Activated T-cell treated with anti-CD3 and anti-CD28 coated beads, Interleukin-2, amount 50 U/mL, for 72 hours (primary cell): Measurements from ENCODE around the gene SECTM1. TPM values are rescaled to one million over a fixed set of nuclear protein-coding genes. Genes with fewer than 3 reads are reported as not detected.
A peak's percentile ranks its signal among the peaks of the same experiment; 100 is the strongest.

Experiments used
- ATAC-seq, 2 donors: fragments of 150-1000 bp; cut with Tn5 transposase; replicated peaks in 1 of 2; 2 replicates each; pipeline ENCODE4 v1.10.0; 2021; ENCODE audit warnings: moderate library complexity in 2 of 2, mild to moderate bottlenecking in 1 of 2
- DNase-seq, 2 donors: peaks; one replicate each; pipeline ENCODE4 v3.0.0; 2021 to 2022; ENCODE audit warnings: mixed read lengths in 1 of 2
- H3K27ac Mint-ChIP-seq: one replicate; pipeline ENCODE4 v1.8.0; 2022; ENCODE audit warnings: mild to moderate bottlenecking, moderate library complexity, mixed read lengths
- H3K27me3 Mint-ChIP-seq: one replicate; pipeline ENCODE4 v1.8.0; 2022; ENCODE audit warnings: low read depth, mixed read lengths
- H3K36me3 Mint-ChIP-seq, 2 donors: one replicate each; pipeline ENCODE4 v1.8.0; 2022; ENCODE audit warnings: mixed read lengths in 2 of 2, mild to moderate bottlenecking in 1 of 2; ENCODE audit not compliant: insufficient read depth in 2 of 2
- H3K4me1 Mint-ChIP-seq: one replicate; pipeline ENCODE4 v1.8.0; 2022; ENCODE audit warnings: low read depth, mixed read lengths
- H3K4me3 Mint-ChIP-seq, 2 donors: one replicate each; pipeline ENCODE4 v1.8.0; 2022; ENCODE audit warnings: mild to moderate bottlenecking in 2 of 2, mixed read lengths in 2 of 2, moderate library complexity in 2 of 2
- H3K9me3 Mint-ChIP-seq, 2 donors: one replicate each; pipeline ENCODE4 v1.8.0; 2022; ENCODE audit warnings: mixed read lengths in 2 of 2
- total RNA-seq, 2 donors: library from RNA; stranded (reverse); gene quantifications; one replicate each; pipeline ENCODE4 v1.2.3, GENCODE V29; 2022

SECTM1 gene
- total RNA-seq, 2 donors from 2014 or later = 3.3 to 12.6 TPM

DNA sequence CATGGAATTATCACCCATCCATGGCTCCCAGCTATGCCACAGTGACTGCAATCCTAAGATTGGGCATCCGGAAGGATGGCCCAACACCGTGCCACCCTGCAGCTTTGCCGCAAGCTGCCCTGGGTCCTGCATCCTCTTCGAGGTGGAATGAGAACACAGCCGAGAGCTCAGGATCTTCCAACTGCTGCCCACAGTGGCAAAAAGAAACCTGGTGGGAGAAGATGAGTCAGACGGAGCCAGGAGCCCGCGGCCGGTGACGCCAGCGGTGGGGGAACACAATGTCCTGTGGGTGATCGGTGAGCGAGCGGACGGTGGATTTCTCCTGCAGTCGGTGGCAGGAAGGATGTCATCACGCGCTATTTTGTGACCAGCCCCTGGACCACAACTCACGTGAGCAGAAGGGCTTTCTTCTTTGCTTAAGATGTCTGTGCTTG, 36.3 kb downstream of the SECTM1 start:
- ATAC-seq (peak; percentile 41 to 45), DNase-seq (peak; percentile 94 to 96)
- peaks cover 6 to 8% of the 10 kb centered on the region in 2 donors for H3K36me3 Mint-ChIP-seq
- H3K9me3 Mint-ChIP-seq = no peaks in the 10 kb centered on the region
- peaks cover 88% of the 10 kb centered on the region for H3K4me1 Mint-ChIP-seq
- H3K27ac Mint-ChIP-seq = peak overlapping the region; percentile 90
- H3K27me3 Mint-ChIP-seq = no peaks in the 10 kb centered on the region
- peak overlapping the region; percentile 98 to 99 for H3K4me3 Mint-ChIP-seq

DNA sequence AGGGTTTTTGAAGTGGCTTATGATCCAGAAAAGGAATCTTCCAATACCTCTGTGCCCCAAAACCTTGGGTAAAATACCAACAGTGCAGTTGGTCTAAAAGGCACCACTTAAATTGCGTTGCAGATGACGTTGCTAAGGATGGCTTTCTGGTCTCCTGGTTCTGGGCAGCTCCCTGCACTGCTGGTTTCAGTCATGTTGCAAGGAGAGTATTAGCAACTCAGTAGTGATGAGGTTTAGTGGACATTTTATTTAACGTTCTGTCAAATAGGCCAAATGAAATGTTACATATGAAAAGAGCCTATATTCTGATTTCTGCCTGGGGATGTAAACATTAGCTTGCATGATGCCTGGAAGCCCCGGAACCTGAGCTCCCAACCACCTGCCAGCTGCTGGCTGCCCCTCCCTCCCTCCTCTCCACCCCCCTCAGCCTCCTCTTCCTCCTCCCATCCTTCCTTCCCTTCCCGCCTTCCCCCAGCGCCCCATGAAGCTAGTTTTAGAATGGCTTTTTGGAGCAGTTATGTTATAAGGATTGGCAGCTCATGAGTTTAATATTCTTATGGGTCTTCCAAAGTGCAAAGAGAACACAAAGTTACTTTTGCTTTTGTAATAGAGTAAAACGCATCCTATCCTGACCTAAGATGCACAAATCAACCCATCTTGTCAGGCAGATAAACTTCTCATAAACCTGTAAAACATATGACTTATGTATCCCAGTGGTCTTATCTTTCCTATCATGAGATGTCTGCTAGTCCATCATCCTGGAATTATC, 36.9 kb downstream of the SECTM1 start:
- H3K27ac Mint-ChIP-seq = peak overlapping the region; percentile 90
- peaks cover 6% of the 10 kb centered on the region in 2 donors for H3K36me3 Mint-ChIP-seq
- H3K4me3 Mint-ChIP-seq = peak overlapping the region; percentile 98 to 99
- H3K4me1 Mint-ChIP-seq = peaks cover 83% of the 10 kb centered on the region
- no peaks in the 10 kb centered on the region for H3K9me3 Mint-ChIP-seq
- no peak for DNase-seq
- H3K27me3 Mint-ChIP-seq = no peaks in the 10 kb centered on the region
- no peak for ATAC-seq

DNA sequence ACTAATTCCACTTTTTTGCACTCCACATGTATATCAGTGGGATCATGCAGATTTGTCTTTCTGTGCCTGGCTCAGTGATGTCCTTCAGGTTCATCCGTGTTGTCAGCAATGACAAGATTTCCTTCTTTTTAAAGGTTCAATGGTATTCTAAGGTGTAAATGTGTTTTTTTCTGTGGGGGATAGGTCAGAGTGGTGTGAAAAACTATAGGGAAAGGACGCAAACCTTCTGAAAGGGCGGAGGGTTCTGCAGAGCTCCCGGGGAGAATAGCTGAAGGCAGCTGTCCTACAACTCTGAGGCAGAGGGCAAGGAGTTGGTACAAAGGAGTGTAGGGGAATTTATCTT, 38.1 kb downstream of the SECTM1 start:
- H3K27ac Mint-ChIP-seq = peak overlapping the region; percentile 16

DNA sequence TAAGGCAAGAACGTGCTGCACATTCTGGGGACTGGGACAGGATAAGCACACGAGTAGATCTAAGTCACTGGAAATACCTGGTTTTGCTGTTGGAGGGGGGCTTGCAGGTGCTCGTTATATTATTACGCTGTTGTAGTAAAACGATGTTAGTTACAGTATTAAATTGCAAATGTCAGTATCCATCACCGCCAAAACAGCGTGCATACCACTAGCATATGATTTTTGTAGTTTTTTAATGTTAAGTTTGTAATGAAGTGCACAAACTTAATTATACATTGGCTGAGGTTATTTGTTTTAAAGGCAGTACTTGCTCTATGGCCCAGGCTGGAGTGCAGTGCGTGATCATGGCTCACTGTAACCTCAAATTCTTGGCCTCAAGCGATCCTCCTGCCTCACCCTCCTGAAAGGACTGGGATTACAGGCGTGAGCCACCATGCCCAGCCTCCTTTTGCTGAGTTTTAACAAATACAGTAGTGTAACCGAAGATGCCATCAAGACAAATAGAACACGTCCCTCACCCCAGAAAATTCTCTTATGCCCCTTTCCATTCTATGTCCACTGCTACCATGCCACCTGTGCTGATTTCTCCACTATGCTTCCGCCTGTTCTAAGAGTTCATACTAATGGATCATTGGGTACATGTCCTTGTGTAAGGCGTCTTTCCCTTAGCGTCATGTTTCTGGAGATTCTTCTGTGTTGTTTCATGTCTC, 39.3 kb downstream of the SECTM1 start:
- H3K4me3 Mint-ChIP-seq = peak overlapping the region; percentile 67 to 86
- H3K36me3 Mint-ChIP-seq = peaks cover 3 to 4% of the 10 kb centered on the region in 2 donors
- H3K4me1 Mint-ChIP-seq = peaks cover 71% of the 10 kb centered on the region
- DNase-seq (no peak), ATAC-seq (no peak)
- no peaks in the 10 kb centered on the region for H3K9me3 Mint-ChIP-seq
- H3K27me3 Mint-ChIP-seq = no peaks in the 10 kb centered on the region
- H3K27ac Mint-ChIP-seq = peak overlapping the region; percentile 26

More for the DNA sequence above, 38.1 kb downstream of the SECTM1 start:
- no peaks in the 10 kb centered on the region for H3K9me3 Mint-ChIP-seq
- H3K36me3 Mint-ChIP-seq = peaks cover 6% of the 10 kb centered on the region in 2 donors
- DNase-seq (no peak), ATAC-seq (no peak)
- peak overlapping the region; percentile 2 to 50 for H3K4me3 Mint-ChIP-seq
- H3K27me3 Mint-ChIP-seq = no peaks in the 10 kb centered on the region
- peaks cover 77% of the 10 kb centered on the region for H3K4me1 Mint-ChIP-seq

DNA sequence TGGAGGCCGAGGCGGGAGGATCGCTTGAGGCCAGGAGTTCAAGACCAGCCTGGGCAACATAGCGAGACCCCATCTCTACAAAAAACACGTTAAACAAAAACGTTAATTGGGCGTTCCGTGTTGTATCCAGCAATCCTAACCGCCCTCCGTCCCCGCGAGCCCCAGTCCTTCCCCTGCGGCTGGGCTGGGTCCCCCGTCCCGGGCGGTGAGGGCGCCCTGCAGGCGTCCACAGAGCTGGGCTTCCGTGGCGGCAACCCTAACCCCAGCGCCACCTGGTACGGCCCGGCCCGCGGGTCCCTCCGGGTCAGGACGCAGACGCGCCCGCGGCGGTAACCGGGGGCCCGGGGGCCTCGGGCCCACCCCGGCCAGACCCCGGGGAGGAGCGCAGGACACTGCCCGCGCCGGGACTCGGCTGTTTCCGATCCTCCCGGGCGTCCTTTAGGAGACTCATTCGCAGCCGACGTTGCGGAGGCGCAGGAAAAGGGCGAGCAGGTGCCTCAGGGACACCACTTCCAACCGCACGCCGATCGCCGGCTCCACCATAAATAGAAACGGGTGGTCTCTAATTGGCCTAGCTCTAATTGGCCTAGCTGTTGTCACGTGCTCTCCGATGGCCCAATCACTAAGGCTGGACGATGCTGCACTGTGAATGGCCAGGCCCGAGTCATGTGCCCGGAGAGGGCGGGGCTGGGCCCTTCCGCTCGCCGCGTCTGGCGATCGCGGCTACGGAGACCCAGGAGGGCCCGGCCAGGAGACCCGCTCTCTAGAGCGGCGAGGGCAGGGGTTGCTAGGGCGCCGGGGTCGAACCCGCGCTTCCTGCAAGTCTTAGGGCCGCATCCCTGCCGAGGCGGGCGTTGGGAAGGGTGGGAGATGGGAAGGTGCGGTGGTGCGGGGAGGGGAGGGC, 41.1 kb downstream of the SECTM1 start:
- H3K4me1 Mint-ChIP-seq = peaks cover 69% of the 10 kb centered on the region
- H3K27me3 Mint-ChIP-seq = no peaks in the 10 kb centered on the region
- H3K9me3 Mint-ChIP-seq = no peaks in the 10 kb centered on the region
- DNase-seq = peak; percentile 95 to 96
- H3K4me3 Mint-ChIP-seq = peak overlapping the region; percentile 84 to 85
- ATAC-seq = peak; percentile 86 to 87
- H3K36me3 Mint-ChIP-seq = peaks cover 3% of the 10 kb centered on the region in 2 donors
- H3K27ac Mint-ChIP-seq = peak overlapping the region; percentile 32

DNA sequence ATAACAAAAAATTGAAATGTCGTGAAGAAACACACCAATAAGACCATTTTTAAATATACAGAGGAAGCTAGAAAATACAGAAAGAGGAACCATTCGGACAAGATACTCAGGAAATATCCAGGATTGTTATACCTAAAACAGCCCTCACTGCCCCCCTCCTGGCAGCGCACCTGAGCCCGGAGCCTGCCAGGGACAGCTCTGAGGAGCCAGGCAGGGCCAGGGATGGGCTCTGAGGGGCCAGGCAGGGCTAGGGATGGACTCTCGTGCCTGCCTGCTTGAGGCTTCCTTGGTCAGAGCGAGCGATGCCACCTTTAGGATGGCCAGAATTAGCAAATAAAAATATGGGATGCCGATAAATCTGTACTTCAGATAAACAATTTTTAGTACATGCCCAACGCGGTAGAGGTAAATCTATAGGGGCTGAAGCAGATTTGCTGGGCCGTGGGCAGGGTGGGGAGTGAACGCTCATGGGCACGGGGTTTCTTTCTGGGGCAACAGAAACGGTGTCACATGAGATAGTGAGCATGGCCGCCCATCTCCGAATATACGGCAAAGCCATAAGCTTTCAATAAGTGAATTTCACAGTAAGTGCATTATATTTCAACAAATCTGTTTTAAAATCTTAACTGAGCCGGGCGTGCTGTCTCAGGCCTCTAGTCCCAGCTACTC, 41.9 kb downstream of the SECTM1 start:
- Mint-ChIP-seq H3K9me3 (no peaks in the 10 kb centered on the region), H3K27me3 (no peaks in the 10 kb centered on the region), H3K36me3 (peaks cover 3% of the 10 kb centered on the region in 2 donors), H3K4me1 (peaks cover 67% of the 10 kb centered on the region), H3K4me3 (peak overlapping the region; percentile 84 to 85), H3K27ac (peak overlapping the region; percentile 77)
- ATAC-seq (no peak), DNase-seq (no peak)

DNA sequence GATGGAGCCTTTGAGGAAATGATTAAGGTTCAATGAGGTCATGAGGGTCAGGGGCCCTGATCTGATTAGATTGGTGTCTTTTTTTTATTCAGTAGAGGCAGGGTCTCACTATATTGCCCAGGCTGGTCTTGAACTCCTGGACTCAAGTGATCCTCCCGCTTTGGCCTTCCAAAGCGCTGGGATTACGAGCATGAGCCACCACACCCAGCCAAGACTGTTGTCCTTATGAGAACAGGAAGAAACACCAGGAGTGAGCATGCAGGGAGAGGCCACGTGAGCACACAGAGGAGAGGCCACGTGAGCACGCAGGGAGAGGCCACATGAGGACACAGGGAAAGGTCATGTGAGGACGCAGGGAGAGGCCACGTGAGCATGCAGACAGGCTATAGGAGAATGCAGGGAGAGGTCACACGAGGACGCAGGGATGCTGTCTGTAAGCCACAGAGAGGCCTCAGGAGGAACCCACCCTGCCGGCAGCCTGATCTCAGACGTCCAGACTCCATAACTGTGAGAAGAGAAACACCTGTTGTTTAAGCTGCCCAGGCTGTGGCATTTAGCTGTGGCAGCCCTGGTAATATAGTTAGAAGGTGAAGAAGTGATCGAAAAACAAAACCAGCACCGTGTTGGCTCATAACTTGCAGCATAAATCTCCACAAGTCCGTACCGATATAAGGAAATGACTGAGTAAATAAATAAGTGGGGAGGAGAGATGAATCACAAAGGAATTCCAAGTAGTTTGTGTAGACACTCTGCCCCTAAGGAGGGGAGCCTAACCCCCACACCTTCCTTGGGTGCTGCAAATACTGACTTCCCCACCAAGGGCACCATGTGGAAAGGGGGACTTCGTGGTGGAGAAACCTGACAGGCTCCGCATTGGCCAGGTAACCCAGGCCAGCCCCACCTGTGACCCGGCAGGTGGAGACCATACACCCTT, 45.4 kb downstream of the SECTM1 start:
- DNase-seq (no peak), ATAC-seq (no peak)
- peaks cover 45% of the 10 kb centered on the region for H3K4me1 Mint-ChIP-seq
- no peaks in the 10 kb centered on the region for H3K9me3 Mint-ChIP-seq
- no peak overlapping the region for H3K27ac Mint-ChIP-seq
- H3K4me3 Mint-ChIP-seq = peak overlapping the region in 1 of 2 donors; percentile 3
- no peaks in the 10 kb centered on the region for H3K27me3 Mint-ChIP-seq
- H3K36me3 Mint-ChIP-seq = no peaks in the 10 kb centered on the region

DNA sequence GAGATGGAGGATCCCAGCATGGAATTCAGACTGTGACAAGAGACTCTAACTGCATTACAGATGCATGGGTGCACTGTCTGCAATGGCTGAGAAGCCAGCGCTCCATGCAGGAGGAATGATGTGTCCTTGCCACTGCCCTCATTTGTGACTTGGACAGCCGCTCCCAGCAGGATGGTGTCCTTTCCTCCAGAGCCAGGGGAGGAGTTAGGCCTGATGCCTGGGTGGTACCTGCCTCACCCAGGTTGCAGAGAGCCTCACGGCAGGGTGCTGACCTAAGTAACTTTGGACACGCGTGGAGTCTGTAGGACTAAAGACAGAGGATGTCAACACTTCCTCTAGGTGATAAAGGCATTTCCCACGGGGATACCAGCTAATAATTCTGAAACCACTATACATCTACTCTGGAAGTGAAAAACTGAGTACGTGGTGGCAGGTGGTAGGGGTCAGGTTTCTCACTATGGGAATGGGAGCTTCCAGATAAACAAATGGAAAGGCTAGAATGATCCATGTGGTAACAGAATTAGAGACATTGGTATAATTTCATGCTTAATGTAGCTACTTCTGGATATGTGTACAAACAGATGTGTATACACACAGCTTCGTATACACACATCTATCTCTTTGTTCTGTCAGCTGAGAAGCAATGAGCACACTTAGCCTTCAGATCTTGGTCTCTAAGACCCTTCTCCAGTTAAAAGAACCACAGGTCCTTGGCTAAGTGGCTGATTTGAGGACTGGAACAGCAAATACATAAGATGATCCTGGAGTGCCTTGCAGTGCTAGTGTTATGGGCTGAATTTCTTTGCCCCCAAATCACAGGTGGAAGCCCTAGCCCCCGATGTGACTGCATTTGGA, 46.3 kb downstream of the SECTM1 start:
- H3K27ac Mint-ChIP-seq = no peak overlapping the region
- no peaks in the 10 kb centered on the region for H3K27me3 Mint-ChIP-seq
- no peak for ATAC-seq
- no peak for DNase-seq
- no peak overlapping the region for H3K4me3 Mint-ChIP-seq
- H3K36me3 Mint-ChIP-seq = no peaks in the 10 kb centered on the region
- H3K9me3 Mint-ChIP-seq = no peaks in the 10 kb centered on the region
- H3K4me1 Mint-ChIP-seq = peaks cover 51% of the 10 kb centered on the region

DNA sequence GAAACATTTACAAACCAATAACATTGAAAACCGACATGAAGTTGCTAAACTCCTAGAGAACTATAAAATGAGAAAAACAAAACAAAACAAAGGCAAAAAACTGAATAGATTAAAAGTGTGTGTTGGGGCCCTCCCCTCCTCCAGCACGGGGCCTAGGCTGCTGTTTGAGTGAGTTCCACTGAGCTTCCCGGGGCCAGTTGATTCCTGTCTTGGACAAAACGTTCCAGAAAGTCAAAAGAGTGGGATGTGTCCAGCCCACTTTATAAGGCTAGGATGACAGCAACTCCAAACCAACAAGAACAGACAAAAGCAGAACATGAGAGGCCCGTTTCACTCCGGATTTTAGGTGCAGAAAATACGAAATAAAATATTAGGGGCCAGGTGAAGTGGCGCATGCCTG, 48.4 kb downstream of the SECTM1 start:
- Mint-ChIP-seq H3K4me1 (peaks cover 50% of the 10 kb centered on the region), H3K27me3 (no peaks in the 10 kb centered on the region), H3K4me3 (no peak overlapping the region), H3K36me3 (no peaks in the 10 kb centered on the region), H3K27ac (no peak overlapping the region), H3K9me3 (no peaks in the 10 kb centered on the region)
- ATAC-seq (no peak), DNase-seq (no peak)

DNA sequence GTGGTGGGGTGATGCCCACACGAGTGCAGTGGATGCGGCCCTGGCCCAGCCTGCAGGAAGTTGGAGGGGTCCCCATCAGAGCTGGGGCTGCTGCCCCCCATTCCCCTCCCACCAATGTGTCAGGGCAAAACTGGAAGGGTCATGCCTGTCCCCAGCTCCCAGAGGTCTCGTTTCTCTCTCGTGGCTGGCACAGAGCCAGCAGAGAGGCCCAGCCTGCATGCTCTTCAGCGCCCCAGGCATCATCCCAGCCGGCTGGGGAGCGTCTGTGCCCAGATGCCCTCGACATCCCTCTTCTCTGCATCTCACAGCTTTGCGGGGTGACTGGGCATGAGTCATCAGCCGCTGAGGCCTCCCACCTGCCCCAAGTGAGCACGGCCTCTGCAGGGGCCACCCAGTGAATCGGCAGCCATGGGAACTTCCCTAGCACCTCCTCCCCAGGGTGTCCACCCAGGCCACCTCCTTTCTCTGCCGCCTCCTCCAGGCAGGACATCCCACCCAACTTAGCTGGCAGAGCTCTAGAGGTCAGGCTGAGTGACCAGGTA, 50.3 kb downstream of the SECTM1 start:
- Mint-ChIP-seq H3K4me1 (peaks cover 37% of the 10 kb centered on the region), H3K27me3 (no peaks in the 10 kb centered on the region), H3K4me3 (peak overlapping the region; percentile 73 to 76), H3K27ac (no peak overlapping the region), H3K9me3 (no peaks in the 10 kb centered on the region), H3K36me3 (no peaks in the 10 kb centered on the region)
- ATAC-seq (peak; percentile 85 to 86), DNase-seq (peak; percentile 78 to 81)
